GM12878 (cell line): ENCODE data around the gene LAMB4.

Experiments
- ATF3 ChIP-seq: IDR thresholded peaks from 2 replicates; pipeline ENCODE4 v1.6.1; 2011; ENCODE audit warnings: low read depth, mild to moderate bottlenecking, low read length, moderate library complexity, borderline replicate concordance; ENCODE audit errors: extremely low read depth
- CTCF ChIP-seq, 3 experiments: IDR thresholded peaks in 2 of 3; conservative IDR thresholded peaks in 1 of 3; 2 replicates each; pipeline ENCODE4 v1.5.1; 2011; ENCODE audit warnings: low read depth in 3 of 3, low read length in 3 of 3, mild to moderate bottlenecking in 3 of 3, control low read depth in 2 of 3, moderate library complexity in 2 of 3, inconsistent platforms in 1 of 3, mixed read lengths in 1 of 3; ENCODE audit not compliant: control insufficient read depth in 2 of 3, insufficient read depth in 1 of 3; ENCODE audit errors: extremely low read depth in 1 of 3
- PBX3 ChIP-seq: IDR thresholded peaks from 2 replicates; pipeline ENCODE4 v1.6.1; 2011; ENCODE audit warnings: mild to moderate bottlenecking, low read depth, low read length, moderate library complexity; ENCODE audit not compliant: insufficient replicate concordance
- POLR2A ChIP-seq: IDR thresholded peaks from 2 replicates; pipeline ENCODE4 v1.6.1; 2011; ENCODE audit warnings: low read depth, mild to moderate bottlenecking, low read length
- RAD21 ChIP-seq: IDR thresholded peaks from 2 replicates; pipeline ENCODE4 v1.6.1; 2011; ENCODE audit warnings: mild to moderate bottlenecking, low read depth, low read length, moderate library complexity; ENCODE audit not compliant: insufficient read depth
- REST ChIP-seq: IDR thresholded peaks from 2 replicates; pipeline ENCODE4 v1.6.1; 2012; ENCODE audit warnings: mild to moderate bottlenecking, low read depth, low read length
- SPI1 ChIP-seq: IDR thresholded peaks from 2 replicates; pipeline ENCODE4 v1.6.1; 2011; ENCODE audit warnings: low read depth, mild to moderate bottlenecking, low read length, moderate library complexity, borderline replicate concordance; ENCODE audit not compliant: insufficient read depth
- STAT1 ChIP-seq: fragments of 450-650 bp; conservative IDR thresholded peaks from 2 replicates; pipeline ENCODE4 v1.6.1; 2014; ENCODE audit warnings: antibody characterized with exemption, mild to moderate bottlenecking
- USF2 ChIP-seq: IDR thresholded peaks from 2 replicates; pipeline ENCODE4 v1.6.1; 2011; ENCODE audit warnings: low read depth, low read length, improper control_type of control experiment, borderline replicate concordance
- ZBTB40 ChIP-seq: fragments of 450-650 bp; IDR thresholded peaks from 2 replicates; pipeline ENCODE4 v1.6.1; 2016; ENCODE audit warnings: mild to moderate bottlenecking, moderate library complexity, borderline replicate concordance
- ZNF384 ChIP-seq: IDR thresholded peaks from 2 replicates; pipeline ENCODE4 v1.6.1; 2012; ENCODE audit warnings: low read depth, mild to moderate bottlenecking, low read length, improper control_type of control experiment, borderline replicate concordance

- TF ChIP-seq ZBTB40 (no peak), ZNF384 (no peak), RAD21 (no peak), USF2 (no peak), REST (no peak), POLR2A (no peak), STAT1 (no peak), PBX3 (no peak), CTCF (IDR thresholded peaks at IDR 0.05 in 2 of 3, conservative IDR thresholded peaks at IDR 0.05 in 1 of 3; ENCODE audit: control insufficient read depth in 2 of 3, extremely low read depth in 1 of 3, insufficient read depth in 1 of 3, low read depth in 3 of 3, low read length in 3 of 3) (no peak), ATF3 (no peak), SPI1 (no peak)
These were observed 62.3 kb downstream of the LAMB4 start for GRCh38 chr7:108067844-108068243.
